Measurements from ENCODE around the gene RAB3GAP2.
"Not testable (repeated sequence)": the region's sequence is repeated elsewhere in the genome, so short reads cannot be mapped to it uniquely, and the experiment has no call there.

The RAB3GAP2 gene

GRCh38 chr1:220189750-220190347 is 82.4 kb downstream of the RAB3GAP2 start:
- peak; percentile 28 for DNase-seq

GRCh38 chr1:220188538-220188937 is 83.7 kb downstream of the RAB3GAP2 start:
- DNase-seq: no peak

- no peak for DNase-seq
Observed at GRCh38 chr1:220186752-220187151, 85.5 kb downstream of the RAB3GAP2 start.

GRCh38 chr1:220184506-220184905 is 87.7 kb downstream of the RAB3GAP2 start:
- no peak for DNase-seq

GRCh38 chr1:220182656-220183055 is 89.6 kb downstream of the RAB3GAP2 start:
- DNase-seq: no peak

- no peak for DNase-seq
Observed at GRCh38 chr1:220182111-220182510, 90.1 kb downstream of the RAB3GAP2 start.

- no peak for DNase-seq
Observed at GRCh38 chr1:220176540-220176939, 95.7 kb downstream of the RAB3GAP2 start.

- no peak for DNase-seq
Observed at GRCh38 chr1:220170836-220171526, 101.3 kb downstream of the RAB3GAP2 start.

GRCh38 chr1:220169887-220170286 is 102.4 kb downstream of the RAB3GAP2 start:
- DNase-seq: not testable (repeated sequence)

- no peak for DNase-seq
Observed at GRCh38 chr1:220166853-220167252, 105.4 kb downstream of the RAB3GAP2 start.

GRCh38 chr1:220164517-220164916 is 107.7 kb downstream of the RAB3GAP2 start:
- no peak for DNase-seq

- no peak for DNase-seq
Observed at GRCh38 chr1:220164116-220164515, 108.1 kb downstream of the RAB3GAP2 start.

GRCh38 chr1:220160027-220160426 is 112.2 kb downstream of the RAB3GAP2 start:
- DNase-seq: no peak

GRCh38 chr1:220159041-220159440 is 113.2 kb downstream of the RAB3GAP2 start:
- no peak for DNase-seq

- not testable (repeated sequence) for DNase-seq
Observed at GRCh38 chr1:220158530-220158929, 113.7 kb downstream of the RAB3GAP2 start.

- DNase-seq: no peak
Observed at GRCh38 chr1:220157738-220158137, 114.5 kb downstream of the RAB3GAP2 start.

GRCh38 chr1:220156620-220157146 is 115.6 kb downstream of the RAB3GAP2 start:
- DNase-seq: no peak

- no peak for DNase-seq
Observed at GRCh38 chr1:220153147-220153546, 119.1 kb downstream of the RAB3GAP2 start.

GRCh38 chr1:220151454-220151853 is 120.8 kb downstream of the RAB3GAP2 start:
- no peak for DNase-seq

GRCh38 chr1:220149742-220150141 is 122.5 kb downstream of the RAB3GAP2 start:
- DNase-seq: no peak

GRCh38 chr1:220144051-220144450 is 128.2 kb downstream of the RAB3GAP2 start:
- no peak for DNase-seq

GRCh38 chr1:220139966-220140365 is 132.3 kb downstream of the RAB3GAP2 start:
- no peak for DNase-seq

- DNase-seq: no peak
Observed at GRCh38 chr1:220137019-220137786, 135.1 kb downstream of the RAB3GAP2 start.

- no peak for DNase-seq
Observed at GRCh38 chr1:220135755-220136154, 136.5 kb downstream of the RAB3GAP2 start.
